Hepatocyte (in vitro differentiated cells): Measurements from ENCODE around the gene FARP1. TPM values are rescaled to one million over a fixed set of nuclear protein-coding genes. Genes with fewer than 3 reads are reported as not detected.

Experiments used
- DNase-seq: peaks from one replicate; pipeline ENCODE4 v3.0.0-alpha.2; 2016; ENCODE audit warnings: low spot score
- H2AFZ ChIP-seq: fragments of 200-600 bp; sonication (generic); 2 replicates; pipeline ENCODE4 v1.6.0; 2016; ENCODE audit warnings: antibody characterized with exemption, mild to moderate bottlenecking
- H3K27ac ChIP-seq: fragments of 200-600 bp; sonication (generic); 2 replicates; pipeline ENCODE4 v1.5.1; 2016; ENCODE audit warnings: mild to moderate bottlenecking
- H3K27me3 ChIP-seq: fragments of 200-600 bp; sonication (generic); 2 replicates; pipeline ENCODE4 v1.6.1; 2016
- H3K36me3 ChIP-seq: fragments of 200-600 bp; sonication (generic); replicated peaks from 2 replicates; pipeline ENCODE4 v1.5.1; 2016; ENCODE audit warnings: low read depth; ENCODE audit not compliant: insufficient read depth
- H3K4me1 ChIP-seq: fragments of 200-600 bp; sonication (generic); 2 replicates; pipeline ENCODE4 v1.5.1; 2016; ENCODE audit warnings: mild to moderate bottlenecking, moderate library complexity; ENCODE audit not compliant: insufficient read depth
- H3K4me2 ChIP-seq: fragments of 200-600 bp; sonication (generic); 2 replicates; pipeline ENCODE4 v1.6.0; 2016
- H3K4me3 ChIP-seq: fragments of 200-600 bp; sonication (generic); 2 replicates; pipeline ENCODE4 v1.5.1; 2016; ENCODE audit warnings: mild to moderate bottlenecking
- H3K79me2 ChIP-seq: fragments of 200-600 bp; sonication (generic); 2 replicates; pipeline ENCODE4 v1.6.0; 2017; ENCODE audit warnings: mild to moderate bottlenecking
- H3K9me2 ChIP-seq: fragments of 200-600 bp; sonication (generic); replicated peaks from 2 replicates; pipeline ENCODE4 v1.6.0; 2017; ENCODE audit warnings: mild to moderate bottlenecking; ENCODE audit not compliant: insufficient read depth
- H3K9me3 ChIP-seq: fragments of 200-600 bp; sonication (generic); 2 replicates; pipeline ENCODE4 v1.5.1; 2016; ENCODE audit warnings: low read depth, mild to moderate bottlenecking
- H4K20me1 ChIP-seq: fragments of 200-600 bp; sonication (generic); 2 replicates; pipeline ENCODE4 v1.6.0; 2016; ENCODE audit warnings: mild to moderate bottlenecking; ENCODE audit not compliant: insufficient read depth, poor library complexity, severe bottlenecking
- EZH2 ChIP-seq: fragments of 200-600 bp; sonication (generic); IDR thresholded peaks from 2 replicates; pipeline ENCODE4 v1.6.1; 2016; ENCODE audit warnings: antibody characterized with exemption, mild to moderate bottlenecking, borderline replicate concordance
- EZH2phosphoT487 ChIP-seq: fragments of 200-600 bp; sonication (generic); IDR thresholded peaks from one replicate; pipeline ENCODE4 v1.6.1; 2018; ENCODE audit warnings: antibody characterized with exemption, mild to moderate bottlenecking, low read depth, moderate library complexity; ENCODE audit not compliant: unreplicated experiment, severe bottlenecking
- WGBS: methylation state at CpG from one replicate; pipeline ENCODE4 v1.1.6; 2016; ENCODE audit warnings: low lambda C conversion rate; ENCODE audit errors: missing lambda C conversion rate; 5-methylcytosine and 5-hydroxymethylcytosine counted together
- polyA plus RNA-seq: library from polyadenylated mRNA; unstranded; fragments of >200 nt; fragmentation: Nextera tagmentation; extraction: Ambion mirVana; gene quantifications from 2 replicates; pipeline ENCODE4 v1.2.1, GENCODE V29; 2016
- total RNA-seq: library from RNA; depleted of rRNA; stranded (reverse); fragments of >200 nt; gene quantifications from 2 replicates; pipeline ENCODE4 v1.2.3, GENCODE V29; 2014
- TF ChIP-seq, protein P1 (sequence below): fragments of 200-600 bp; sonication (generic); IDR thresholded peaks from 2 replicates; pipeline ENCODE4 v1.5.1; 2016; ENCODE audit warnings: antibody characterized with exemption, mild to moderate bottlenecking; ENCODE audit not compliant: poor library complexity

FARP1 gene
- total and polyA plus RNA-seq, 2 experiments from 2014 or later: 35.5 to 68.7 TPM

DNA sequence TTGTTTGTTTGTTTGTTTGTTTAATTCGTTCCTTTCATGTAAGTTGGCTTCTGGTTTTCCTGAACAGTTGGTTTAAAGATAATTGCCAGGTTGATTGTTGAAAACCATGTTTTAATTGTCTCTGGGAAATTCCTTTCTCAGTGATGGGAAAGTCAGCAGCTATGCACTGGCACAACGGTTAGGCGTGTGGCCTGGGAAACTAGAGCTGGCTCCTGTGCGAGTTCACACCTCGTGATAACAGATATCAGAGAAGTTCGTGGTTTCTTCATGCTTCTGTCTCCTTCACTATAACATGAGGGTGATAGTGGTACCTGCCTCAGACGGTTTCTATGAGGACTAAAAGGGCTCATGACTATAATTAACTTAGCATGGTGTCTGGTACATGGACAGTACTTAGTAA, 280.5 kb downstream of the FARP1 start:
- Histone ChIP-seq H3K27ac (no peak overlapping the region), H3K79me2 (no peaks in the 10 kb centered on the region)
- WGBS: 88% methylated on average over 7 of the region's 7 CpGs

DNA sequence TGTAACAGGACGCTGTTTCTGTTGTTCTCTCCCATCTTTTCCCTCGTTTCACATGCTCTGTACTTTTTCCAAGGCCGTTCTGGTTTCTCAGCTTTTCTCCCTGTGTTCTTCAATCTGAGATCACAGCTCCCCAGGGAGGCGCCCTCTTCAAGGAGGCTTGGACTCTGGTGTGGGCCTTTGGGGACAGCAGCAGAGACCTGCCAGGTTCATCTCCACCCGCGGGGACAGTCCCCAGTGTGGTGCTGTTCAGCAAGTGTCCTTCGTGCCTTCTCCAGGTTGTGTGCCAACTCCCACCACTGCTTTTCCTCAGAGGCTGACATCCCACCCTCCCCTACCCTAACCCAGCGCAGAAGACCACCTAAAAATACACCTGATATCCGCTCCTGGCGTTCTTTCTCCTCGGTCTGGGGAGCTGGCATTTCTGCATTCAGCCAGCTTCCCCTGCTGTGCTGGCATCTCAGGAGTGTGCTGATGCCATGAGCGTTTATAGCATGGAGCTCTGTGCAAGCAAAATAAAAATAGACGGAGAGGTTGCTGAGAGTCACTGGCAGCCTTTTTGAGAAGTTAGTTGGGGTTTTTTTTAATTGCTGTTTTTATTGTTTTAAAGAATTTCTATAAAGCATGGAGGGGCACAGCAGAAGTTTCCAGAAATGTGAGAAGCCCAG, 284.6 kb downstream of the FARP1 start:
- H3K36me3 ChIP-seq: no peaks in the 10 kb centered on the region
- TF ChIP-seq, protein P1, sequence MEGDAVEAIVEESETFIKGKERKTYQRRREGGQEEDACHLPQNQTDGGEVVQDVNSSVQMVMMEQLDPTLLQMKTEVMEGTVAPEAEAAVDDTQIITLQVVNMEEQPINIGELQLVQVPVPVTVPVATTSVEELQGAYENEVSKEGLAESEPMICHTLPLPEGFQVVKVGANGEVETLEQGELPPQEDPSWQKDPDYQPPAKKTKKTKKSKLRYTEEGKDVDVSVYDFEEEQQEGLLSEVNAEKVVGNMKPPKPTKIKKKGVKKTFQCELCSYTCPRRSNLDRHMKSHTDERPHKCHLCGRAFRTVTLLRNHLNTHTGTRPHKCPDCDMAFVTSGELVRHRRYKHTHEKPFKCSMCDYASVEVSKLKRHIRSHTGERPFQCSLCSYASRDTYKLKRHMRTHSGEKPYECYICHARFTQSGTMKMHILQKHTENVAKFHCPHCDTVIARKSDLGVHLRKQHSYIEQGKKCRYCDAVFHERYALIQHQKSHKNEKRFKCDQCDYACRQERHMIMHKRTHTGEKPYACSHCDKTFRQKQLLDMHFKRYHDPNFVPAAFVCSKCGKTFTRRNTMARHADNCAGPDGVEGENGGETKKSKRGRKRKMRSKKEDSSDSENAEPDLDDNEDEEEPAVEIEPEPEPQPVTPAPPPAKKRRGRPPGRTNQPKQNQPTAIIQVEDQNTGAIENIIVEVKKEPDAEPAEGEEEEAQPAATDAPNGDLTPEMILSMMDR: no peak
- TF ChIP-seq EZH2 (no peak), EZH2phosphoT487 (no peak)
- H3K9me3 ChIP-seq: no peaks in the 10 kb centered on the region
- no peak for DNase-seq
- H3K4me3 ChIP-seq: no peak overlapping the region
- no peaks in the 10 kb centered on the region for H3K79me2 ChIP-seq
- no peaks in the 10 kb centered on the region for H4K20me1 ChIP-seq
- H3K4me2 ChIP-seq: no peak overlapping the region
- WGBS: 89% methylated on average over 13 of the region's 13 CpGs
- peaks cover 8% of the 10 kb centered on the region for H3K4me1 ChIP-seq
- no peaks in the 10 kb centered on the region for H3K9me2 ChIP-seq
- H3K27ac ChIP-seq: no peak overlapping the region
- no peak overlapping the region for H2AFZ ChIP-seq
- no peaks in the 10 kb centered on the region for H3K27me3 ChIP-seq

More for the DNA sequence above, 280.5 kb downstream of the FARP1 start:
- DNase-seq: no peak
- no peaks in the 10 kb centered on the region for H3K27me3 ChIP-seq
- no peak overlapping the region for H3K4me3 ChIP-seq
- no peaks in the 10 kb centered on the region for H3K4me1 ChIP-seq
- H3K9me3 ChIP-seq: no peaks in the 10 kb centered on the region
- TF ChIP-seq EZH2 (no peak), EZH2phosphoT487 (no peak)
- TF ChIP-seq, protein P1: no peak
- no peaks in the 10 kb centered on the region for H4K20me1 ChIP-seq
- H3K9me2 ChIP-seq: no peaks in the 10 kb centered on the region
- no peaks in the 10 kb centered on the region for H3K36me3 ChIP-seq
- H3K4me2 ChIP-seq: no peak overlapping the region
- no peak overlapping the region for H2AFZ ChIP-seq

DNA sequence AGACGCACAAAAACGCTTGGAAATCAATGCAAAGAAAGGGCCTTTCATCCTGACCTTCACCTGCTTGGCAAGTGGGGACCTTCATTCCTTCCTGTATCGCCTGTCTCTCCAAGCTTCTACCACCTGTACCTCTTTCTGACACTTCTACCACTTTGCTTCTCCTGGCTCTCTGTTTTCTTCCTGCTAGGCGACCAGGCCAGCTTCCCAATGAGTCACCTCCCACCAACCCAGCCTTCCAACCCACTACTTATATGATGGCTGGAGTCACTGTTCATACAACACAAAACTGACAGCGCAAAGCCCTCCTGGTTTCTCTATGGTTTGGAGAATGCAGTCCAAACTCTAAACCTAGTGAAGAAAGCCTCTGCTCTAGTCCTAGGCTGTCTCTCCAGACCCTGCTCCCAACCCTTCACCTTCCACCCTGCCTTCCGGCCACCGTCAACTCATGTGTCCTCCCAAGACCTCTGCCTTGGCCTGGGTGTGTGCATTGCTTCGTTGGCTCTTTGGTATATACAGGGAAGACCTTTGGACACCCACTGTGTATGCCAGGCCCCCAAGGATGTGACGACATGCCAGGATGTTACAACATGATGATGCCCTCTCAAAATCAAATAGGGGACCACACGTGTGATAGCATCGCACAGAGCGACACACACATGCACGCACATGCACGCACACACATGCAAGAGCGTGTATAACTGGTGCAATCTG, 285.5 kb downstream of the FARP1 start:
- Histone ChIP-seq H4K20me1 (no peaks in the 10 kb centered on the region), H3K9me2 (no peaks in the 10 kb centered on the region), H2AFZ (no peak overlapping the region), H3K27me3 (no peaks in the 10 kb centered on the region), H3K4me1 (peaks cover 8% of the 10 kb centered on the region), H3K9me3 (no peaks in the 10 kb centered on the region), H3K36me3 (no peaks in the 10 kb centered on the region), H3K79me2 (no peaks in the 10 kb centered on the region), H3K4me2 (no peak overlapping the region), H3K4me3 (no peak overlapping the region), H3K27ac (no peak overlapping the region)
- DNase-seq: no peak
- WGBS: 94% methylated on average over 15 of the region's 15 CpGs
- TF ChIP-seq, protein P1: no peak
- TF ChIP-seq EZH2phosphoT487: no peak
- TF ChIP-seq EZH2: no peak
